Measurements from ENCODE around the gene TLR2.

GRCh38 chr4:153676984-153677383 lies 7.1 kb upstream of the TLR2 start:
- TF ChIP-seq TAF1 (IDR thresholded peaks at IDR 0.05; ENCODE audit: borderline replicate concordance, low read depth, low read length) (no peak), POLR2AphosphoS5 (IDR thresholded peaks at IDR 0.05; ENCODE audit: low read depth, low read length) (no peak), POLR2A (IDR thresholded peaks at IDR 0.05; ENCODE audit: low read depth, low read length) (no peak)

Data from GM12892 (cell line).